K562 (cell line): ENCODE data around the gene MAN2A1. TPM values are rescaled to one million over a fixed set of nuclear protein-coding genes. Genes with fewer than 3 reads are reported as not detected.

ENCODE experiments used
- ATAC-seq: fragments of 200-7000 bp; cut with Tn5 transposase; 3 replicates; pipeline ENCODE4 v1.9.1; 2020; ENCODE audit warnings: moderate library complexity
- BruUV-seq: library from RNA; stranded (reverse); fragments of 400-500 nt; replicated peaks from 2 replicates; lab custom pipeline; 2021; lab: Mats Ljungman, UMichigan
- CTCF ChIA-PET: fragments of 300-600 bp; formaldehyde crosslinking; extraction: SDS; loops from one replicate; lab custom pipeline; 2021; ENCODE audit warnings: low intra/inter-chr PET ratio; lab: Yijun Ruan, JAX
- POLR2A ChIA-PET: fragments of 300-600, 350-650 bp; sonication (Branson Sonifier 250); formaldehyde crosslinking; extraction: SDS; loops from one replicate; lab custom pipeline; 2021; ENCODE audit warnings: antibody characterized with exemption, inconsistent platforms; lab: Yijun Ruan, JAX
- DNase-seq, 4 experiments: peaks; one replicate each; pipeline versions ENCODE4 v3.0.0 to v3.0.0-alpha.2; 2011 to 2018; ENCODE audit warnings: low spot score in 3 of 4, mixed read lengths in 3 of 4; ENCODE audit errors: extremely low read depth in 1 of 4
- FAIRE-seq: peaks from 2 replicates; lab custom pipeline; 2011; peaks lifted over from hg19 to GRCh38; lab: Jason Lieb, UNC
- H2AFZ ChIP-seq: 2 replicates; pipeline ENCODE4 v1.6.0; 2011; ENCODE audit warnings: low read depth, low read length, control low read depth, inconsistent platforms
- H3K27ac ChIP-seq: fragments of 200-600 bp; 3 replicates; pipeline ENCODE4 v1.8.0; 2011; ENCODE audit warnings: low read depth, mild to moderate bottlenecking, control low read depth, inconsistent platforms, low read length, moderate library complexity, mixed read lengths; ENCODE audit errors: extremely low read depth
- H3K27me3 ChIP-seq, 2 experiments: fragments of 300-600 bp in 1 of 2; 2 replicates in 1 of 2; 3 replicates in 1 of 2; pipeline versions ENCODE4 v1.6.0 to v1.8.0; 2011; ENCODE audit warnings: inconsistent platforms in 2 of 2, low read length in 2 of 2, mild to moderate bottlenecking in 1 of 2, mixed read lengths in 1 of 2, moderate library complexity in 1 of 2; ENCODE audit not compliant: control insufficient read depth in 2 of 2, insufficient read depth in 2 of 2
- H3K36me3 ChIP-seq: fragments of 300-600 bp; 3 replicates; pipeline ENCODE4 v1.8.0; 2011; ENCODE audit warnings: mild to moderate bottlenecking, low read length, inconsistent platforms; ENCODE audit not compliant: control insufficient read depth, insufficient read depth
- H3K4me1 ChIP-seq, 2 experiments: fragments of 200-600 bp in 1 of 2; replicated peaks in 1 of 2; 2 replicates in 1 of 2; 3 replicates in 1 of 2; pipeline versions ENCODE4 v1.5.1 to v1.8.0; 2011; ENCODE audit warnings: inconsistent platforms in 2 of 2, low read length in 2 of 2, mild to moderate bottlenecking in 1 of 2, mixed read lengths in 1 of 2, moderate library complexity in 1 of 2; ENCODE audit not compliant: control insufficient read depth in 2 of 2, insufficient read depth in 2 of 2
- H3K4me2 ChIP-seq: 2 replicates; pipeline ENCODE4 v1.6.1; 2011; ENCODE audit warnings: low read length, control low read depth, inconsistent platforms, mixed read lengths; ENCODE audit not compliant: insufficient read depth
- H3K4me3 ChIP-seq: fragments of 200-600 bp; sonication (generic), shearing (Covaris generic); 2 replicates; pipeline ENCODE4 v1.5.1; 2016; ENCODE audit warnings: control low read depth, inconsistent platforms
- H3K79me2 ChIP-seq: fragments of 200-600 bp; 3 replicates; pipeline ENCODE4 v1.8.0; 2011; ENCODE audit warnings: low read length, inconsistent platforms; ENCODE audit not compliant: control insufficient read depth, insufficient read depth
- H3K9ac ChIP-seq, 2 experiments: 2 replicates each; pipeline versions ENCODE4 v1.6.0 to v1.6.1; 2011; ENCODE audit warnings: low read depth in 2 of 2, low read length in 2 of 2, control low read depth in 1 of 2, inconsistent platforms in 1 of 2, mild to moderate bottlenecking in 1 of 2, mixed read lengths in 1 of 2; ENCODE audit not compliant: insufficient read depth in 1 of 2
- H3K9me1 ChIP-seq: one replicate; pipeline ENCODE4 v1.6.0; 2011; ENCODE audit warnings: inconsistent platforms, mild to moderate bottlenecking, low read length, moderate library complexity; ENCODE audit not compliant: control insufficient read depth, insufficient read depth
- H3K9me3 ChIP-seq: replicated peaks from 2 replicates; pipeline ENCODE4 v1.5.1; 2011; ENCODE audit warnings: low read depth, low read length, inconsistent platforms; ENCODE audit not compliant: control insufficient read depth, insufficient read depth
- H4K20me1 ChIP-seq: replicated peaks from 2 replicates; pipeline ENCODE4 v1.6.1; 2011; ENCODE audit warnings: low read length, inconsistent platforms, mixed read lengths; ENCODE audit not compliant: control insufficient read depth, insufficient read depth
- BCOR ChIP-seq: fragments of 450-650 bp; IDR thresholded peaks from 2 replicates; pipeline ENCODE4 v1.6.1; 2016
- BRF1 ChIP-seq: IDR thresholded peaks from 3 replicates; pipeline ENCODE4 v1.6.1; 2011; ENCODE audit warnings: borderline replicate concordance, mild to moderate bottlenecking; ENCODE audit not compliant: insufficient read length; ENCODE audit errors: extremely low read depth
- CHCHD3 ChIP-seq: fragments of 250-450 bp; sonication (Bioruptor Pico); IDR thresholded peaks from 2 replicates; pipeline ENCODE4 v2.1.2; 2022; ENCODE audit warnings: mild to moderate bottlenecking
- CREM ChIP-seq: IDR thresholded peaks from 2 replicates; pipeline ENCODE4 v1.6.1; 2014; ENCODE audit warnings: antibody characterized with exemption, low read depth
- FOXJ2 ChIP-seq: fragments of 200-800 bp; sonication (Bioruptor generic); IDR thresholded peaks from 2 replicates; pipeline ENCODE4 v1.6.1; 2016; ENCODE audit warnings: missing genetic modification characterization, missing compliant biosample characterization
- HMG20A ChIP-seq: fragments of 450-650 bp; formaldehyde crosslinking; conservative IDR thresholded peaks from 2 replicates; pipeline ENCODE4 v1.4.0; 2020; ENCODE audit warnings: mild to moderate bottlenecking, mixed read lengths
- KAT7 ChIP-seq: sonication (generic); formaldehyde crosslinking; IDR thresholded peaks from 2 replicates; pipeline ENCODE4 v1.8.0; 2022; ENCODE audit warnings: missing genetic modification reagents, mild to moderate bottlenecking, borderline replicate concordance
- MAZ ChIP-seq, 2 experiments: fragments of 450-650 bp in 1 of 2; sonication (generic) in 1 of 2; formaldehyde crosslinking; IDR thresholded peaks in 1 of 2; conservative IDR thresholded peaks in 1 of 2; 2 replicates each; pipeline versions ENCODE4 v1.4.0 to v1.5.0; 2020; ENCODE audit warnings: mild to moderate bottlenecking in 1 of 2, missing genetic modification reagents in 1 of 2
- NFATC3 ChIP-seq: fragments of 450-650 bp; IDR thresholded peaks from 2 replicates; pipeline ENCODE4 v1.6.1; 2017; ENCODE audit warnings: mild to moderate bottlenecking
- POLR3G ChIP-seq: IDR thresholded peaks from 2 replicates; pipeline ENCODE4 v1.6.1; 2011; ENCODE audit not compliant: insufficient read length, insufficient replicate concordance; ENCODE audit errors: extremely low read depth
- SMAD2 ChIP-seq: fragments of 150-350 bp; IDR thresholded peaks from 2 replicates; pipeline ENCODE4 v1.6.1; 2014; ENCODE audit warnings: low read depth, mild to moderate bottlenecking, low read length
- SMARCA5 ChIP-seq: fragments of 450-650 bp; IDR thresholded peaks from 2 replicates; pipeline ENCODE4 v1.6.1; 2016
- SMC3 ChIP-seq: conservative IDR thresholded peaks from 2 replicates; pipeline ENCODE4 v1.6.1; 2011; ENCODE audit warnings: low read depth, low read length, improper control_type of control experiment; ENCODE audit not compliant: insufficient read depth
- TAF7 ChIP-seq: fragments of 450-650 bp; IDR thresholded peaks from 2 replicates; pipeline ENCODE4 v1.6.1; 2016; ENCODE audit warnings: missing genetic modification characterization, missing compliant biosample characterization
- ZBTB7A ChIP-seq: IDR thresholded peaks from 2 replicates; pipeline ENCODE4 v1.6.1; 2011; ENCODE audit warnings: low read depth, mild to moderate bottlenecking, low read length, moderate library complexity, borderline replicate concordance; ENCODE audit not compliant: control insufficient read depth
- ZNF224 ChIP-seq: sonication (generic); formaldehyde crosslinking; IDR thresholded peaks from 2 replicates; pipeline ENCODE4 v1.8.0; 2022; ENCODE audit warnings: mild to moderate bottlenecking, missing genetic modification reagents
- ZNF282 ChIP-seq: sonication (generic); formaldehyde crosslinking; IDR thresholded peaks from 2 replicates; pipeline ENCODE4 v1.8.1; 2023; ENCODE audit warnings: missing genetic modification reagents
- WGBS: fragments of 100-300 bp; shearing (Covaris generic); methylation state at CpG from one replicate; pipeline ENCODE4 v1.1.6; 2016; ENCODE audit warnings: low coverage, mixed read lengths; ENCODE audit not compliant: insufficient coverage; ENCODE audit errors: missing lambda C conversion rate; 5-methylcytosine and 5-hydroxymethylcytosine counted together
- in situ Hi-C: fragments of 300-500 bp; cut with MboI; formaldehyde crosslinking; loops from 4 replicates; pipeline ENCODE4 v1.15.0; 2018; ENCODE audit warnings: inconsistent platforms, mixed read lengths
- intact Hi-C: fragments of 100-400 bp; cut with micrococcal nuclease; formaldehyde crosslinking; loops from 2 replicates; pipeline ENCODE4 v1.14.2; 2022
- polyA plus RNA-seq, 8 experiments: library from polyadenylated mRNA; depleted of rRNA in 4 of 8; stranded (reverse) in 5 of 8; unstranded in 3 of 8; fragments of >200 nt; fragmentation: Nextera tagmentation in 2 of 8; fragmentation: Illumina TruSeq in 1 of 8; extraction: Ambion mirVana in 2 of 8; extraction: Trizol in 1 of 8; gene quantifications; 2 replicates each; pipeline versions ENCODE4 v1.2.1 to v1.2.3, GENCODE V29; 2011 to 2014; ENCODE audit warnings: inconsistent platforms in 1 of 8, missing spikeins in 1 of 8
- total RNA-seq, 7 experiments: library from RNA; depleted of rRNA in 6 of 7; stranded (reverse); fragments of >200 nt in 6 of 7; fragmentation: Illumina TruSeq in 2 of 7; extraction: Trizol in 2 of 7; gene quantifications; 2 replicates each; pipeline versions ENCODE4 v1.2.1 to v1.2.3, GENCODE V29; 2011 to 2021; ENCODE audit warnings: low replicate concordance in 1 of 7
- TF ChIP-seq, protein P1 (sequence below): fragments of 450-650 bp; IDR thresholded peaks from 2 replicates; pipeline ENCODE4 v1.7.1; 2018; ENCODE audit warnings: mild to moderate bottlenecking, low read depth; ENCODE audit not compliant: partially characterized antibody

The MAN2A1 gene
- total and polyA plus RNA-seq, 9 of the 15 experiments (the other 6 are each of a cell fraction or from before 2014, with no cell fraction given): 5.2 to 32.0 (median 19.8) TPM

DNA sequence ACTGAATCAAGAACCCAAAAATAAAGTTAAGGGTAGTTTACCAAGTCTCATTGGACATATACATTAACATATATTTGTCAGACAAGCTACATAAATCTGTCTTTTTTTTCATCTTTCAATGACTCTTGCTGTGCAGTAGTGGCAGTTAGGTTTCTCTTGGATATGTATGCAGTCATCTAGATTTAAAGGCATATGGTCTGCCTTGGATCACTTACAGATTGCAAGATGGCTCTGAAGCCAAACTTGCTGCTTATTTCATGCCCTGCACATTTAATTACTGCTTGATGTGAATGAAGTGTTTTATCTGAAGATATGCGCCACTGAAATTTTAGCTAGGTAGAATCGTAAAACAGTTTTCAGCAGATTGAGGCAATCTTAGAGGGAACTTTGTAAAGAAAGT lies 18.6 kb upstream of the MAN2A1 start (continued):
- TF ChIP-seq, protein P1, sequence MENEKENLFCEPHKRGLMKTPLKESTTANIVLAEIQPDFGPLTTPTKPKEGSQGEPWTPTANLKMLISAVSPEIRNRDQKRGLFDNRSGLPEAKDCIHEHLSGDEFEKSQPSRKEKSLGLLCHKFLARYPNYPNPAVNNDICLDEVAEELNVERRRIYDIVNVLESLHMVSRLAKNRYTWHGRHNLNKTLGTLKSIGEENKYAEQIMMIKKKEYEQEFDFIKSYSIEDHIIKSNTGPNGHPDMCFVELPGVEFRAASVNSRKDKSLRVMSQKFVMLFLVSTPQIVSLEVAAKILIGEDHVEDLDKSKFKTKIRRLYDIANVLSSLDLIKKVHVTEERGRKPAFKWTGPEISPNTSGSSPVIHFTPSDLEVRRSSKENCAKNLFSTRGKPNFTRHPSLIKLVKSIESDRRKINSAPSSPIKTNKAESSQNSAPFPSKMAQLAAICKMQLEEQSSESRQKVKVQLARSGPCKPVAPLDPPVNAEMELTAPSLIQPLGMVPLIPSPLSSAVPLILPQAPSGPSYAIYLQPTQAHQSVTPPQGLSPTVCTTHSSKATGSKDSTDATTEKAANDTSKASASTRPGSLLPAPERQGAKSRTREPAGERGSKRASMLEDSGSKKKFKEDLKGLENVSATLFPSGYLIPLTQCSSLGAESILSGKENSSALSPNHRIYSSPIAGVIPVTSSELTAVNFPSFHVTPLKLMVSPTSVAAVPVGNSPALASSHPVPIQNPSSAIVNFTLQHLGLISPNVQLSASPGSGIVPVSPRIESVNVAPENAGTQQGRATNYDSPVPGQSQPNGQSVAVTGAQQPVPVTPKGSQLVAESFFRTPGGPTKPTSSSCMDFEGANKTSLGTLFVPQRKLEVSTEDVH: no peak
- TF ChIP-seq BCOR: no peak

DNA sequence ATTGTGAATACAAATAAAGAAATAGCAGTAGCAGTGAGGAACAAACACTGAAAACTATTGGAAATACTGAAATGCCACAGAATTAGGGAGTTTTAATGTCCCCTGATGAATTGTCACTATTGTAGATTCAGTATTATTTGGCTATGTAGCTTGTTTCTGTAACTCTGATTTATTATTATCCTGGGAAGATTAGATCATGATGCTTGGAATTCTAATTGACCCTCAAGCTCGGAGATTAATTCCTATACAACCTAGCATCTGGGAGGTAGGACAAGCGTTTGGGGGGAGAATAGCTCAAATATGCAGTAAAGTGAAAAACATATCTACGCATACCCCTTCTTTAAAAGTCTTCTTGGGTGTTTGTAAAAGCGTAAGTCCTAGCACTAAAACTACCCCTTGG lies 15.1 kb upstream of the MAN2A1 start:
- intact Hi-C loops: no loop called here
- Histone ChIP-seq H3K4me2 (no peak overlapping the region), H3K4me1 (no peaks in the 10 kb centered on the region), H3K36me3 (no peaks in the 10 kb centered on the region), H3K79me2 (no peaks in the 10 kb centered on the region), H3K9ac (no peak overlapping the region), H3K4me3 (no peak overlapping the region), H2AFZ (no peak overlapping the region), H3K9me1 (no peaks in the 10 kb centered on the region), H4K20me1 (no peaks in the 10 kb centered on the region), H3K27me3 (peaks cover 5 to 7% of the 10 kb centered on the region in 2 experiments; a peak in 3 of 5 replicates), H3K27ac (no peak overlapping the region), H3K9me3 (no peaks in the 10 kb centered on the region)
- CTCF ChIA-PET: no interaction called here
- ATAC-seq (no peak), DNase-seq (no peak), FAIRE-seq (no peak)
- in situ Hi-C loops: no loop called here
- no TSS peak for BruUV-seq
- POLR2A ChIA-PET: no interaction called here
- no peak for TF ChIP-seq HMG20A (CRISPR knock-in tag)
- no peak for TF ChIP-seq CHCHD3 (CRISPR knock-in tag)
- TF ChIP-seq SMARCA5: no peak
- TF ChIP-seq CREM: no peak
- no peak for TF ChIP-seq POLR3G
- TF ChIP-seq SMAD2: no peak
- TF ChIP-seq SMC3: no peak
- no peak for TF ChIP-seq TAF7 (tag)
- no peak for TF ChIP-seq ZBTB7A
- TF ChIP-seq KAT7 (CRISPR knock-in tag): no peak
- no peak for TF ChIP-seq MAZ (CRISPR knock-in tag; conservative IDR thresholded peaks at IDR 0.05 in 1 of 2, IDR thresholded peaks at IDR 0.05 in 1 of 2)
- TF ChIP-seq ZNF224: no peak
- TF ChIP-seq FOXJ2 (tag): no peak
- no peak for TF ChIP-seq NFATC3
- no peak for TF ChIP-seq BRF1
- no peak for TF ChIP-seq ZNF282 (CRISPR knock-in tag)
- 7% methylated on average over 4 of the region's 4 CpGs for WGBS
